Measurements from ENCODE around the gene ZNF680. TPM values are rescaled to one million over a fixed set of nuclear protein-coding genes. Genes with fewer than 3 reads are reported as not detected.

The ZNF680 gene
- total RNA-seq, 2 experiments from 2014 or later, result 7.7 to 8.8 TPM

- H3K36me3 Mint-ChIP-seq, result peaks cover 81% of the 10 kb centered on the region
- DNase-seq, result no peak
- H3K27me3 Mint-ChIP-seq, result no peaks in the 10 kb centered on the region
- peaks cover 53% of the 10 kb centered on the region for H3K9me3 Mint-ChIP-seq
- H3K4me3 Mint-ChIP-seq, result no peak overlapping the region
- no peak overlapping the region for H3K27ac Mint-ChIP-seq
- H3K4me1 Mint-ChIP-seq, result no peaks in the 10 kb centered on the region
These were observed 46.4 kb downstream of the ZNF680 start for GRCh38 chr7:64516451-64516850.

- H3K4me1 Mint-ChIP-seq, result no peaks in the 10 kb centered on the region
- no peak overlapping the region for H3K27ac Mint-ChIP-seq
- no peak for DNase-seq
- H3K36me3 Mint-ChIP-seq, result peaks cover 80% of the 10 kb centered on the region
- peaks cover 50% of the 10 kb centered on the region for H3K9me3 Mint-ChIP-seq
- H3K4me3 Mint-ChIP-seq, result no peak overlapping the region
- H3K27me3 Mint-ChIP-seq, result no peaks in the 10 kb centered on the region
These were observed 47.1 kb downstream of the ZNF680 start for GRCh38 chr7:64515781-64516180.

GRCh38 chr7:64515330-64515729 lies 47.5 kb downstream of the ZNF680 start:
- no peaks in the 10 kb centered on the region for H3K4me1 Mint-ChIP-seq
- DNase-seq, result no peak
- H3K36me3 Mint-ChIP-seq, result peaks cover 78% of the 10 kb centered on the region
- H3K27ac Mint-ChIP-seq, result no peak overlapping the region
- H3K9me3 Mint-ChIP-seq, result peaks cover 48% of the 10 kb centered on the region
- H3K4me3 Mint-ChIP-seq, result no peak overlapping the region
- H3K27me3 Mint-ChIP-seq, result no peaks in the 10 kb centered on the region

- Mint-ChIP-seq H3K4me1 (no peaks in the 10 kb centered on the region), H3K36me3 (peaks cover 59% of the 10 kb centered on the region), H3K27ac (no peak overlapping the region), H3K9me3 (peaks cover 34% of the 10 kb centered on the region), H3K27me3 (no peaks in the 10 kb centered on the region), H3K4me3 (no peak overlapping the region)
- no peak for DNase-seq
These were observed 53.3 kb downstream of the ZNF680 start for GRCh38 chr7:64509583-64509982.

GRCh38 chr7:64504581-64505120 lies 58.2 kb downstream of the ZNF680 start:
- H3K36me3 Mint-ChIP-seq, result peaks cover 38% of the 10 kb centered on the region
- H3K4me1 Mint-ChIP-seq, result no peaks in the 10 kb centered on the region
- peaks cover 44% of the 10 kb centered on the region for H3K9me3 Mint-ChIP-seq
- H3K27ac Mint-ChIP-seq, result no peak overlapping the region
- no peaks in the 10 kb centered on the region for H3K27me3 Mint-ChIP-seq
- DNase-seq, result no peak
- no peak overlapping the region for H3K4me3 Mint-ChIP-seq

GRCh38 chr7:64498270-64498669 lies 64.6 kb downstream of the ZNF680 start:
- peaks cover 33% of the 10 kb centered on the region for H3K9me3 Mint-ChIP-seq

GRCh38 chr7:64494912-64495461 lies 67.9 kb downstream of the ZNF680 start:
- H3K27ac Mint-ChIP-seq, result no peak overlapping the region
- peaks cover 24% of the 10 kb centered on the region for H3K9me3 Mint-ChIP-seq
- no peaks in the 10 kb centered on the region for H3K4me1 Mint-ChIP-seq
- no peak for DNase-seq
- no peaks in the 10 kb centered on the region for H3K27me3 Mint-ChIP-seq
- peaks cover 9% of the 10 kb centered on the region for H3K36me3 Mint-ChIP-seq
- no peak overlapping the region for H3K4me3 Mint-ChIP-seq

More at GRCh38 chr7:64498270-64498669, 64.6 kb downstream of the ZNF680 start:
- H3K27ac Mint-ChIP-seq, result no peak overlapping the region
- no peak for DNase-seq
- H3K27me3 Mint-ChIP-seq, result no peaks in the 10 kb centered on the region
- H3K4me3 Mint-ChIP-seq, result no peak overlapping the region
- H3K36me3 Mint-ChIP-seq, result peaks cover 18% of the 10 kb centered on the region
- H3K4me1 Mint-ChIP-seq, result no peaks in the 10 kb centered on the region

GRCh38 chr7:64485623-64486022 lies 77.2 kb downstream of the ZNF680 start:
- Mint-ChIP-seq H3K27me3 (no peaks in the 10 kb centered on the region), H3K4me1 (no peaks in the 10 kb centered on the region), H3K27ac (no peak overlapping the region), H3K36me3 (peaks cover 2% of the 10 kb centered on the region), H3K9me3 (peaks cover 29% of the 10 kb centered on the region), H3K4me3 (no peak overlapping the region)
- no peak for DNase-seq

Other genes starting within 250 kb of the ZNF680 start
- gene ZNF736, start 249.1 kb downstream of the ZNF680 start, total RNA-seq, result 10 to 100 TPM; 21.8 to 24.6 TPM
- gene ZNF107, start 103.1 kb upstream of the ZNF680 start, total RNA-seq, result 10 to 100 TPM; 17.3 to 17.5 TPM
- gene ZNF138, start 231.4 kb upstream of the ZNF680 start, total RNA-seq, result 10 to 100 TPM in 1 of 2 experiments, 1 to 10 TPM in 1; 9.5 to 10.6 TPM

All from activated naive CD8-positive, alpha-beta T cell treated with anti-CD3 and anti-CD28 coated beads for 36 hours (primary cell).